ENCODE results near the gene MYZAP.

The MYZAP gene

GRCh38 chr15:57589281-57589680 is 2.4 kb upstream of the MYZAP start:
- TF ChIP-seq ESRRG (CRISPR knock-in tag; IDR thresholded peaks at IDR 0.05): no peak
- no peak for TF ChIP-seq ZNF565 (CRISPR knock-in tag; conservative IDR thresholded peaks at IDR 0.05; ENCODE audit: low read depth)
- TF ChIP-seq ZFP3 (CRISPR knock-in tag; IDR thresholded peaks at IDR 0.05): no peak
- TF ChIP-seq POU6F1 (CRISPR knock-in tag; IDR thresholded peaks at IDR 0.05; ENCODE audit: borderline replicate concordance, low read depth): no peak
- TF ChIP-seq SNAI2 (CRISPR knock-in tag; IDR thresholded peaks at IDR 0.05): no peak
- no peak for TF ChIP-seq ISL1 (CRISPR knock-in tag; IDR thresholded peaks at IDR 0.05)
- no peak for TF ChIP-seq ZC3H10 (CRISPR knock-in tag; IDR thresholded peaks at IDR 0.05)
- no peak for TF ChIP-seq ARNTL (CRISPR knock-in tag; IDR thresholded peaks at IDR 0.05; ENCODE audit: borderline replicate concordance, low read depth)
- TF ChIP-seq PATZ1 (CRISPR knock-in tag; IDR thresholded peaks at IDR 0.05; ENCODE audit: borderline replicate concordance): no peak
- no peak for TF ChIP-seq CSRNP3 (CRISPR knock-in tag; IDR thresholded peaks at IDR 0.05)
- ATAC-seq: no peak

DNA sequence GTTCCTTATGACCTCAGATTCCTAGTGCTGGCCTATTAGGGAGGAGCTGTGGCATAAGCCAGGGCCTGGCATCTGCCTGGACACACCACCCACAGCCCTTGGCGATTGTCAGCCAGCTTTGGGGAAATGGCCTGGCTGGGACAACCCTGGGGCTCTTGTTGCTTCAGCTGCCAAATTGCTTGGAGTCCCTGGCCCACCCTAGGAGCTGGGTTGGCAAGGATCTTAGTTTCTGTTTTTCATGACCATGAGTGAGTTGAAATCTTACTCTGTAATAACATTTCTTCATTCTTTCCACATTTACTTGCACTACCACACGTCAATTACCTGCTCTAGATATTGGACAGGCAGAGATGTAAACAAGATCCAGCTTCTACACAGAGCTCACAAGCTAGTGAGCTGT is 1.9 kb upstream of the MYZAP start:
- TF ChIP-seq ZNF565 (CRISPR knock-in tag; conservative IDR thresholded peaks at IDR 0.05; ENCODE audit: low read depth): no peak
- TF ChIP-seq ARNTL (CRISPR knock-in tag; IDR thresholded peaks at IDR 0.05; ENCODE audit: borderline replicate concordance, low read depth): no peak
- TF ChIP-seq ZFP3 (CRISPR knock-in tag; IDR thresholded peaks at IDR 0.05): no peak
- no peak for TF ChIP-seq CSDC2 (CRISPR knock-in tag; IDR thresholded peaks at IDR 0.05)
- no peak for TF ChIP-seq ISL1 (CRISPR knock-in tag; IDR thresholded peaks at IDR 0.05)
- no peak for TF ChIP-seq SNAI2 (CRISPR knock-in tag; IDR thresholded peaks at IDR 0.05)
- TF ChIP-seq TOX (CRISPR knock-in tag; IDR thresholded peaks at IDR 0.05; ENCODE audit: borderline replicate concordance): no peak
- TF ChIP-seq PPARA (CRISPR knock-in tag; IDR thresholded peaks at IDR 0.05; ENCODE audit: borderline replicate concordance): no peak
- no peak for ATAC-seq

DNA sequence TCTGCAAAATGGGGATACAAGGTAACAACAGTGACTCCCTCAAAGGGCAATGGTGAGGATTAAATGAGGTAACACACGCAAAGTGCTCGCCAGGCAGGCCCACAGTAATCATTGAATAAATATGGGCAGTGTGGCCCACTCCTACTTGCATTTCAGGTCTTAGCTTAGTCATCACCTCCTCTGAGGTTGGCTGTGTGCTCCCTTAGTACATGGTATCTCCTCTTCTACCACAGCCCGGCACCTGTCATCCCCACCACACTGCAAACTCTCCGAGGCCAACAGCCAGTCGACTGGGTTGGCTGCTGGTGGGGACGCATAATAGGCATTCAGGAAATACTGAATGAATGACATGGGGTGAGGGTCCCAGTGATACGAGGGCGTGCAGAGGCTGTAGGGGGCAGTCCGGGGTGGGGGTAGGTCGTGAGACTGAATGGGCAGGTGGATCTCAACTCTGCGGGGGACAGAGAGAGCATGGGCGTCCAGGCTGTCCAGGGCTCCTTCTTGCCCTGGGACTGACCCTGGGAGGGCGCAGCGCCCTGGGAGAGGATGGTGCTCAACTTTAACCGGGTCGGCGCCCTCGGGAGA is 375 bp upstream of the MYZAP start:
- TF ChIP-seq, protein P1, sequence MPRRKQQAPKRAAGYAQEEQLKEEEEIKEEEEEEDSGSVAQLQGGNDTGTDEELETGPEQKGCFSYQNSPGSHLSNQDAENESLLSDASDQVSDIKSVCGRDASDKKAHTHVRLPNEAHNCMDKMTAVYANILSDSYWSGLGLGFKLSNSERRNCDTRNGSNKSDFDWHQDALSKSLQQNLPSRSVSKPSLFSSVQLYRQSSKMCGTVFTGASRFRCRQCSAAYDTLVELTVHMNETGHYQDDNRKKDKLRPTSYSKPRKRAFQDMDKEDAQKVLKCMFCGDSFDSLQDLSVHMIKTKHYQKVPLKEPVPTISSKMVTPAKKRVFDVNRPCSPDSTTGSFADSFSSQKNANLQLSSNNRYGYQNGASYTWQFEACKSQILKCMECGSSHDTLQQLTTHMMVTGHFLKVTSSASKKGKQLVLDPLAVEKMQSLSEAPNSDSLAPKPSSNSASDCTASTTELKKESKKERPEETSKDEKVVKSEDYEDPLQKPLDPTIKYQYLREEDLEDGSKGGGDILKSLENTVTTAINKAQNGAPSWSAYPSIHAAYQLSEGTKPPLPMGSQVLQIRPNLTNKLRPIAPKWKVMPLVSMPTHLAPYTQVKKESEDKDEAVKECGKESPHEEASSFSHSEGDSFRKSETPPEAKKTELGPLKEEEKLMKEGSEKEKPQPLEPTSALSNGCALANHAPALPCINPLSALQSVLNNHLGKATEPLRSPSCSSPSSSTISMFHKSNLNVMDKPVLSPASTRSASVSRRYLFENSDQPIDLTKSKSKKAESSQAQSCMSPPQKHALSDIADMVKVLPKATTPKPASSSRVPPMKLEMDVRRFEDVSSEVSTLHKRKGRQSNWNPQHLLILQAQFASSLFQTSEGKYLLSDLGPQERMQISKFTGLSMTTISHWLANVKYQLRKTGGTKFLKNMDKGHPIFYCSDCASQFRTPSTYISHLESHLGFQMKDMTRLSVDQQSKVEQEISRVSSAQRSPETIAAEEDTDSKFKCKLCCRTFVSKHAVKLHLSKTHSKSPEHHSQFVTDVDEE (CRISPR knock-in tag; IDR thresholded peaks at IDR 0.05): no peak
- no peak for TF ChIP-seq BACH2 (CRISPR knock-in tag; IDR thresholded peaks at IDR 0.05; ENCODE audit: borderline replicate concordance)
- no peak for TF ChIP-seq CREB5 (CRISPR knock-in tag; IDR thresholded peaks at IDR 0.05; ENCODE audit: low read depth)
- no peak for ATAC-seq

DNA sequence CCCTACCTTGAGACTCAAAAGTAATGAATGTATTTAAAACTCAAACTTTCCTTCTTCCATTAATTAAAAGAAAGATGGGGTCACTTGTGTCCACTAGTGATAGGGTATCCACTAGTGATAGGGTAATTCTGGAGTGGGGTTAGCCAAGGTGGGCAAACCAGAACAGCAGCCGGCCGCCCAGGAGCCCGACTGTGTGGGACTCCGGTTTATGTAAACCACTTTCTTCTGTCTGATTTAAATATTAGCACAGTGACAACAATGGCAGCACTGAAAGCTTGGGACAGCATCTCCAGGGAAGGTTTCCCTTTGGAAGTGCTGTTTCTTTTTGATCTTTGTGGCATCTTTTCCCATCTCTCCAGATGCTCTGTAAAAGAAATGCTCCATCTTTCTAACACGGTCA is 722 bp downstream of the MYZAP start:
- no peak for ATAC-seq
- TF ChIP-seq CSDC2 (CRISPR knock-in tag; IDR thresholded peaks at IDR 0.05) (no peak), RARB (CRISPR knock-in tag; IDR thresholded peaks at IDR 0.05) (no peak), ZFP30 (CRISPR knock-in tag; IDR thresholded peaks at IDR 0.05) (no peak), OSR1 (CRISPR knock-in tag; IDR thresholded peaks at IDR 0.05) (no peak), CSRNP3 (CRISPR knock-in tag; IDR thresholded peaks at IDR 0.05) (no peak), BACH2 (CRISPR knock-in tag; IDR thresholded peaks at IDR 0.05; ENCODE audit: borderline replicate concordance) (no peak), SNAI2 (CRISPR knock-in tag; IDR thresholded peaks at IDR 0.05) (no peak), TCF4 (CRISPR knock-in tag; IDR thresholded peaks at IDR 0.05; ENCODE audit: borderline replicate concordance) (no peak), CREB5 (CRISPR knock-in tag; IDR thresholded peaks at IDR 0.05; ENCODE audit: low read depth) (no peak), ESRRG (CRISPR knock-in tag; IDR thresholded peaks at IDR 0.05) (no peak)
- TF ChIP-seq, protein P1 (CRISPR knock-in tag; IDR thresholded peaks at IDR 0.05): no peak

All from SK-N-SH treated with all-trans-retinoic acid at 6 μM for 48 hours (cell line).